ENCODE measurements around the gene SH3GL1. TPM values are rescaled to one million over a fixed set of nuclear protein-coding genes. Genes with fewer than 3 reads are reported as not detected.

The SH3GL1 gene
- total and polyA plus RNA-seq, 9 of the 15 experiments (the other 6 are each of a cell fraction or from before 2014, with no cell fraction given): 1.7 to 75.3 (median 25.7) TPM

DNA sequence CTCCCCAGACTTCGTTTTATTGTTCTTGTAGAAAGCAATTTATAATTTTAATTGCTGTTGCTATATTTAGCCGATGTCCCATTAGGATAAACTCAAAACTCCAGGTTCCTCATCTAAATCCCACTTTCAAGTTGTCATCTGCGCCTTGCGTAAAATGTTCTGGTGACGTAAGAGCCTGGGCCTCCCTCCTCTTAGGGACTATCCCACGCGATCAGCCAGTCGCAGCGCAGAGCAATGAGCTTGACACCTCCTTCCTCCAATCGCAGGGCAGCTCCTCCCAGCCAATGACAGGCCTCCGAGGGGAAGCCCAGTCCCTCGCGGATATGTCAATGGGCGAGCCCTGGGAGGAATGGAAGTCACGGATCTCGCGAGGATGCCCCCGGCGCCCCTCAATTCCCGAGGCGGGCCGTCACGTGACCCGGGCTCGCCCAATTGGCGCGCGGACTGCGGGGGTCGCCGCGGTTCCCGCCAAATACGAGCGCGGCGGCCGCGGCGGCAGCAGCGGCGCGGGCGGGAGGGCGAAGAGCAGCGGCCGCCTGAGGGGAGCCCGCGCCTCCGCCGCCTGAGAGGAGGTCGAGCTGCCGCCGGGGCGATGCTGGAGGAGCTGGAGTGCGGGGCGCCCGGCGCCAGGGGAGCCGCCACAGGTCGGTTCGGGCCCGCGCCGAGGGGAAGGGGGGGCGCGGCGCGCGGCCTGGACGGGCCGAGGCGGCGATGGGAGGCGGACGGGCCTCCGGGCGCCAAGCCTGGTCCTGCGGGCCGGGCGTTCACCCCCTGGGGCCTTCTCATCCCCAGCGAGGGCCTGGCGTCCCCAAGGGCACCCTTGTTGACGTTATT lies 2.0 kb upstream of the SH3GL1 start, which contains the start of gene CHAF1A (continued):
- TF ChIP-seq ETV6 (IDR thresholded peaks at IDR 0.05; ENCODE audit: borderline replicate concordance in 1 of 2, low read depth in 2 of 2, low read length in 1 of 2) (no peak), ETV6 (CRISPR knock-in tag; IDR thresholded peaks at IDR 0.05; ENCODE audit: borderline replicate concordance) (no peak; the same call in 1 of the 2 replicates), ZNF263 (CRISPR knock-in tag; IDR thresholded peaks at IDR 0.05; ENCODE audit: borderline replicate concordance) (no peak), MTA2 (IDR thresholded peaks at IDR 0.05; ENCODE audit: low read depth) (no peak), HNRNPLL (IDR thresholded peaks at IDR 0.05; ENCODE audit: low read depth, low read length, poor library complexity, severe bottlenecking) (peak; percentile 53), CBFA2T2 (conservative IDR thresholded peaks at IDR 0.05) (peak; percentile 92), DPF2 (IDR thresholded peaks at IDR 0.05) (no peak), TBP (optimal IDR thresholded peaks at IDR 0.05; ENCODE audit: low read depth, low read length) (peak; percentile 92), MITF (IDR thresholded peaks at IDR 0.05) (no peak), LCOR (CRISPR knock-in tag; IDR thresholded peaks at IDR 0.05) (peak; percentile 56; the same call in 1 of the 2 replicates), NFATC3 (IDR thresholded peaks at IDR 0.05) (no peak), TSC22D4 (tag; IDR thresholded peaks at IDR 0.05) (no peak), YY1 (IDR thresholded peaks at IDR 0.05; ENCODE audit: borderline replicate concordance in 1 of 3, control insufficient read depth in 1 of 3, extremely low read depth in 1 of 3, insufficient read depth in 3 of 3, insufficient read length in 1 of 3, insufficient replicate concordance in 2 of 3, low read depth in 1 of 3, low read length in 2 of 3) (peak in 2 of 3 experiments; percentile 21 to 50), ARHGAP35 (IDR thresholded peaks at IDR 0.05; ENCODE audit: partially characterized antibody) (peak; percentile 97), MEIS2 (IDR thresholded peaks at IDR 0.05; ENCODE audit: partially characterized antibody) (peak; percentile 76)
- TF ChIP-seq, protein P1, sequence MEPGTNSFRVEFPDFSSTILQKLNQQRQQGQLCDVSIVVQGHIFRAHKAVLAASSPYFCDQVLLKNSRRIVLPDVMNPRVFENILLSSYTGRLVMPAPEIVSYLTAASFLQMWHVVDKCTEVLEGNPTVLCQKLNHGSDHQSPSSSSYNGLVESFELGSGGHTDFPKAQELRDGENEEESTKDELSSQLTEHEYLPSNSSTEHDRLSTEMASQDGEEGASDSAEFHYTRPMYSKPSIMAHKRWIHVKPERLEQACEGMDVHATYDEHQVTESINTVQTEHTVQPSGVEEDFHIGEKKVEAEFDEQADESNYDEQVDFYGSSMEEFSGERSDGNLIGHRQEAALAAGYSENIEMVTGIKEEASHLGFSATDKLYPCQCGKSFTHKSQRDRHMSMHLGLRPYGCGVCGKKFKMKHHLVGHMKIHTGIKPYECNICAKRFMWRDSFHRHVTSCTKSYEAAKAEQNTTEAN (CRISPR knock-in tag; IDR thresholded peaks at IDR 0.05): no peak
- TF ChIP-seq, protein P2, sequence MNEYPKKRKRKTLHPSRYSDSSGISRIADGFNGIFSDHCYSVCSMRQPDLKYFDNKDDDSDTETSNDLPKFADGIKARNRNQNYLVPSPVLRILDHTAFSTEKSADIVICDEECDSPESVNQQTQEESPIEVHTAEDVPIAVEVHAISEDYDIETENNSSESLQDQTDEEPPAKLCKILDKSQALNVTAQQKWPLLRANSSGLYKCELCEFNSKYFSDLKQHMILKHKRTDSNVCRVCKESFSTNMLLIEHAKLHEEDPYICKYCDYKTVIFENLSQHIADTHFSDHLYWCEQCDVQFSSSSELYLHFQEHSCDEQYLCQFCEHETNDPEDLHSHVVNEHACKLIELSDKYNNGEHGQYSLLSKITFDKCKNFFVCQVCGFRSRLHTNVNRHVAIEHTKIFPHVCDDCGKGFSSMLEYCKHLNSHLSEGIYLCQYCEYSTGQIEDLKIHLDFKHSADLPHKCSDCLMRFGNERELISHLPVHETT (CRISPR knock-in tag; conservative IDR thresholded peaks at IDR 0.05 in 1 of 2, IDR thresholded peaks at IDR 0.05 in 1 of 2): peak in 1 of 2 experiments; percentile 81; a peak in 2 of 4 replicates
- TF ChIP-seq, protein P3, sequence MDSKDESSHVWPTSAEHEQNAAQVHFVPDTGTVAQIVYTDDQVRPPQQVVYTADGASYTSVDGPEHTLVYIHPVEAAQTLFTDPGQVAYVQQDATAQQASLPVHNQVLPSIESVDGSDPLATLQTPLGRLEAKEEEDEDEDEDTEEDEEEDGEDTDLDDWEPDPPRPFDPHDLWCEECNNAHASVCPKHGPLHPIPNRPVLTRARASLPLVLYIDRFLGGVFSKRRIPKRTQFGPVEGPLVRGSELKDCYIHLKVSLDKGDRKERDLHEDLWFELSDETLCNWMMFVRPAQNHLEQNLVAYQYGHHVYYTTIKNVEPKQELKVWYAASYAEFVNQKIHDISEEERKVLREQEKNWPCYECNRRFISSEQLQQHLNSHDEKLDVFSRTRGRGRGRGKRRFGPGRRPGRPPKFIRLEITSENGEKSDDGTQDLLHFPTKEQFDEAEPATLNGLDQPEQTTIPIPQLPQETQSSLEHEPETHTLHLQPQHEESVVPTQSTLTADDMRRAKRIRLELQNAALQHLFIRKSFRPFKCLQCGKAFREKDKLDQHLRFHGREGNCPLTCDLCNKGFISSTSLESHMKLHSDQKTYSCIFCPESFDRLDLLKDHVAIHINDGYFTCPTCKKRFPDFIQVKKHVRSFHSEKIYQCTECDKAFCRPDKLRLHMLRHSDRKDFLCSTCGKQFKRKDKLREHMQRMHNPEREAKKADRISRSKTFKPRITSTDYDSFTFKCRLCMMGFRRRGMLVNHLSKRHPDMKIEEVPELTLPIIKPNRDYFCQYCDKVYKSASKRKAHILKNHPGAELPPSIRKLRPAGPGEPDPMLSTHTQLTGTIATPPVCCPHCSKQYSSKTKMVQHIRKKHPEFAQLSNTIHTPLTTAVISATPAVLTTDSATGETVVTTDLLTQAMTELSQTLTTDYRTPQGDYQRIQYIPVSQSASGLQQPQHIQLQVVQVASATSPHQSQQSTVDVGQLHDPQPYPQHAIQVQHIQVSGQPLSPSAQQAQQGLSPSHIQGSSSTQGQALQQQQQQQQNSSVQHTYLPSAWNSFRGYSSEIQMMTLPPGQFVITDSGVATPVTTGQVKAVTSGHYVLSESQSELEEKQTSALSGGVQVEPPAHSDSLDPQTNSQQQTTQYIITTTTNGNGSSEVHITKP (IDR thresholded peaks at IDR 0.05; ENCODE audit: partially characterized antibody): peak; percentile 90

All from K562 (cell line).